HepG2 (cell line): ENCODE measurements around the gene TEAD4. TPM values are rescaled to one million over a fixed set of nuclear protein-coding genes. Genes with fewer than 3 reads are reported as not detected.

Experiments used
- ASH2L ChIP-seq: fragments of 300-600, 200-600 bp; sonication (generic); IDR thresholded peaks from 2 replicates; pipeline ENCODE4 v1.7.0; 2017; ENCODE audit warnings: low read depth, mild to moderate bottlenecking, moderate library complexity, mixed read lengths, low read length; ENCODE audit not compliant: insufficient read length
- ATM ChIP-seq: fragments of 450-650 bp; IDR thresholded peaks from 2 replicates; pipeline ENCODE4 v1.7.1; 2017; ENCODE audit warnings: mild to moderate bottlenecking, borderline replicate concordance
- GABPA ChIP-seq, 2 experiments: IDR thresholded peaks; 2 replicates each; pipeline ENCODE4 v1.6.1; 2011 to 2016; ENCODE audit warnings: low read depth in 2 of 2, low read length in 1 of 2, missing biosample characterization in 1 of 2, missing genetic modification characterization in 1 of 2
- HIVEP1 ChIP-seq: sonication (generic); formaldehyde crosslinking; IDR thresholded peaks from 2 replicates; pipeline ENCODE4 v1.4.0; 2020; ENCODE audit warnings: mild to moderate bottlenecking, missing genetic modification reagents
- HNRNPUL1 ChIP-seq: fragments of 200-400 bp; formaldehyde crosslinking; IDR thresholded peaks from 2 replicates; pipeline ENCODE4 v1.6.1; 2017; ENCODE audit warnings: low read depth, mild to moderate bottlenecking, low read length, moderate library complexity
- HOMEZ ChIP-seq: IDR thresholded peaks from 2 replicates; pipeline ENCODE4 v1.6.1; 2016; ENCODE audit warnings: low read depth
- KLF11 ChIP-seq: IDR thresholded peaks from 2 replicates; pipeline ENCODE4 v1.6.1; 2016; ENCODE audit warnings: missing compliant biosample characterization
- KMT2B ChIP-seq: IDR thresholded peaks from 2 replicates; pipeline ENCODE4 v1.6.1; 2016; ENCODE audit warnings: missing genetic modification reagents, missing compliant biosample characterization
- MBNL3 ChIP-seq: fragments of 250-450 bp; sonication (Bioruptor Pico); conservative IDR thresholded peaks from 2 replicates; pipeline ENCODE4 v1.8.0; 2022; ENCODE audit warnings: mild to moderate bottlenecking, inconsistent platforms
- MLX ChIP-seq: IDR thresholded peaks from 2 replicates; pipeline ENCODE4 v1.6.1; 2016
- NBN ChIP-seq: fragments of 450-650 bp; conservative IDR thresholded peaks from 2 replicates; pipeline ENCODE4 v1.6.1; 2017
- NKX3-1 ChIP-seq: sonication (generic); formaldehyde crosslinking; IDR thresholded peaks from 2 replicates; pipeline ENCODE4 v1.5.0; 2020; ENCODE audit warnings: missing genetic modification reagents
- NR2F6 ChIP-seq, 2 experiments: IDR thresholded peaks; 2 replicates each; pipeline ENCODE4 v1.6.1; 2016; ENCODE audit warnings: antibody characterized with exemption in 1 of 2, mild to moderate bottlenecking in 1 of 2
- POGK ChIP-seq: sonication (generic); formaldehyde crosslinking; conservative IDR thresholded peaks from 2 replicates; pipeline ENCODE4 v1.8.0; 2022; ENCODE audit warnings: mild to moderate bottlenecking, moderate library complexity, missing genetic modification reagents
- RARG ChIP-seq: sonication (generic); formaldehyde crosslinking; IDR thresholded peaks from 2 replicates; pipeline ENCODE4 v1.4.0; 2020; ENCODE audit warnings: low read depth, mild to moderate bottlenecking, missing genetic modification reagents
- SNAI1 ChIP-seq: sonication (generic); formaldehyde crosslinking; IDR thresholded peaks from 2 replicates; pipeline ENCODE4 v1.5.0; 2020; ENCODE audit warnings: mild to moderate bottlenecking, missing genetic modification reagents, borderline replicate concordance
- SNAPC5 ChIP-seq: sonication (generic); formaldehyde crosslinking; IDR thresholded peaks from 2 replicates; pipeline ENCODE4 v1.8.1; 2023; ENCODE audit warnings: mild to moderate bottlenecking, missing genetic modification reagents, borderline replicate concordance
- SRY ChIP-seq: sonication (generic); formaldehyde crosslinking; IDR thresholded peaks from 2 replicates; pipeline ENCODE4 v1.8.0; 2022; ENCODE audit warnings: mild to moderate bottlenecking, missing genetic modification reagents
- THYN1 ChIP-seq: sonication (generic); formaldehyde crosslinking; IDR thresholded peaks from 2 replicates; pipeline ENCODE4 v1.8.1; 2023; ENCODE audit warnings: low read depth, mild to moderate bottlenecking, moderate library complexity, missing genetic modification reagents, borderline replicate concordance
- ZFP90 ChIP-seq: sonication (generic); formaldehyde crosslinking; IDR thresholded peaks from 2 replicates; pipeline ENCODE4 v1.8.0; 2022; ENCODE audit warnings: missing genetic modification reagents, mild to moderate bottlenecking, inconsistent platforms, borderline replicate concordance
- ZFP91 ChIP-seq: sonication (generic); formaldehyde crosslinking; IDR thresholded peaks from 2 replicates; pipeline ENCODE4 v1.9.0; 2022; ENCODE audit warnings: missing genetic modification reagents, mild to moderate bottlenecking, borderline replicate concordance
- ZNF160 ChIP-seq: sonication (generic); formaldehyde crosslinking; IDR thresholded peaks from 2 replicates; pipeline ENCODE4 v1.8.0; 2022; ENCODE audit warnings: mild to moderate bottlenecking, inconsistent platforms, missing genetic modification reagents
- ZNF432 ChIP-seq: sonication (generic); formaldehyde crosslinking; IDR thresholded peaks from 2 replicates; pipeline ENCODE4 v1.5.0; 2020; ENCODE audit warnings: missing genetic modification reagents, mild to moderate bottlenecking, borderline replicate concordance
- ZNF510 ChIP-seq: sonication (generic); formaldehyde crosslinking; IDR thresholded peaks from 2 replicates; pipeline ENCODE4 v1.4.0; 2020; ENCODE audit warnings: low read depth, mild to moderate bottlenecking, missing genetic modification reagents
- ZNF746 ChIP-seq: sonication (generic); formaldehyde crosslinking; IDR thresholded peaks from 2 replicates; pipeline ENCODE4 v1.8.0; 2022; ENCODE audit warnings: mild to moderate bottlenecking, missing genetic modification reagents
- polyA plus RNA-seq, 8 experiments: library from polyadenylated mRNA; depleted of rRNA in 3 of 8; stranded (reverse) in 7 of 8; unstranded in 1 of 8; fragments of >200 nt; fragmentation: Illumina TruSeq in 4 of 8; extraction: Trizol in 4 of 8; gene quantifications; 2 replicates each; pipeline versions ENCODE4 v1.2.1 to v1.2.3, GENCODE V29; 2011 to 2016; ENCODE audit warnings: low read depth in 4 of 8, missing spikeins in 1 of 8, mixed read lengths in 1 of 8; ENCODE audit not compliant: insufficient read depth in 1 of 8
- total RNA-seq, 5 experiments: library from RNA; depleted of rRNA; stranded (reverse); fragments of >200 nt; fragmentation: Illumina TruSeq; extraction: Trizol; gene quantifications; 2 replicates each; pipeline ENCODE4 v1.2.3, GENCODE V29; 2016; ENCODE audit warnings: low read depth in 1 of 5

Gene TEAD4
- total and polyA plus RNA-seq, 2 of the 13 experiments (the other 11 are each of a cell fraction or from before 2014, with no cell fraction given): 45.0 to 69.4 TPM

- TF ChIP-seq HNRNPUL1 (no peak), THYN1 (no peak), KMT2B (CRISPR knock-in tag) (peak; percentile 10; the same call in 1 of the 2 replicates), KLF11 (CRISPR knock-in tag) (no peak), SNAPC5 (CRISPR knock-in tag) (0 out of 2 replicates have a peak, but pooled peaks have one; percentile 14), ZFP91 (CRISPR knock-in tag) (peak; percentile 39; the same call in 1 of the 2 replicates), SRY (CRISPR knock-in tag) (peak; percentile 80; the same call in 1 of the 2 replicates), NKX3-1 (no peak), POGK (CRISPR knock-in tag) (no peak; the same call in none of the 2 replicates), ZNF160 (CRISPR knock-in tag) (0 out of 2 replicates have a peak, but pooled peaks have one; percentile 35), HIVEP1 (no peak; the same call in 1 of the 2 replicates), HOMEZ (CRISPR knock-in tag) (peak; percentile 61; the same call in 1 of the 2 replicates), ZNF510 (no peak), NBN (no peak), MLX (peak; percentile 29; the same call in 1 of the 2 replicates), ATM (no peak), ASH2L (peak; percentile 76), SNAI1 (CRISPR knock-in tag) (no peak), ZNF746 (CRISPR knock-in tag) (peak; percentile 82), ZFP90 (CRISPR knock-in tag) (no peak), NR2F6 (IDR thresholded peaks at IDR 0.05) (peak; percentile 92), NR2F6 (CRISPR knock-in tag; IDR thresholded peaks at IDR 0.05) (peak; percentile 92), ZNF432 (CRISPR knock-in tag) (no peak), GABPA (IDR thresholded peaks at IDR 0.05; ENCODE audit: low read depth, low read length) (no peak), GABPA (CRISPR knock-in tag; IDR thresholded peaks at IDR 0.05; ENCODE audit: low read depth) (peak; percentile 42; the same call in 1 of the 2 replicates), MBNL3 (CRISPR knock-in tag) (no peak), RARG (CRISPR knock-in tag) (no peak)
These were observed 4.1 kb downstream of the TEAD4 start (continued) for GRCh38 chr12:2963154-2963759.
